ENCODE data around the gene ZG16B.

The ZG16B gene, protein sequence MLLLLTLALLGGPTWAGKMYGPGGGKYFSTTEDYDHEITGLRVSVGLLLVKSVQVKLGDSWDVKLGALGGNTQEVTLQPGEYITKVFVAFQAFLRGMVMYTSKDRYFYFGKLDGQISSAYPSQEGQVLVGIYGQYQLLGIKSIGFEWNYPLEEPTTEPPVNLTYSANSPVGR

GRCh38 chr16:2829501-2830354, at the start of gene ZG16B:
ZG16B (plus strand) TSS chr16:2830303; CDS start chr16:2830442, 139 bp downstream.
- TF ChIP-seq Cebpa-rat (IDR thresholded peaks at IDR 0.05): no peak
- peak within 1 kb of the TSS in 10 of 11 experiments; percentile 23 to 76 (median 62); a peak in 17 of 22 replicates for H3K9ac ChIP-seq
- H3K4me1 ChIP-seq: peaks cover 13 to 28% (median 18%) of the 10 kb centered on the region in 10 experiments
- no peaks in the 10 kb centered on the region for H3K27me3 ChIP-seq
- peak within 1 kb of the TSS; percentile 31 to 89 (median 60); a peak in 20 of 22 replicates for H3K27ac ChIP-seq
- H3K4me2 ChIP-seq: peak within 1 kb of the TSS; percentile 53 to 95 (median 77)
- H3K9me3 ChIP-seq (replicated peaks in 1 of 11): peaks cover 0 to 13% (median 0%) of the 10 kb centered on the region in 11 experiments; a peak in 5 of 22 replicates
- H3K36me3 ChIP-seq: peaks cover 0 to 4% (median 0%) of the 10 kb centered on the region in 11 experiments; a peak in 1 of 22 replicates
- peak within 1 kb of the TSS in 5 of 10 experiments; percentile 35 to 54 (median 49); a peak in 11 of 20 replicates for H3K4me3 ChIP-seq
- peaks cover 0 to 6% (median 0%) of the 10 kb centered on the region in 11 experiments; a peak in 1 of 22 replicates for H4K20me1 ChIP-seq

GRCh38 chr16:2782583-2783351, 47.3 kb upstream of the ZG16B start:
- H3K4me3 ChIP-seq: no peak overlapping the region
- H3K4me1 ChIP-seq: peaks cover 12 to 26% (median 18%) of the 10 kb centered on the region in 10 experiments
- H3K27ac ChIP-seq: no peak overlapping the region
- H3K4me2 ChIP-seq: no peak overlapping the region
- H3K9me3 ChIP-seq (replicated peaks in 1 of 11): no peaks in the 10 kb centered on the region
- H3K36me3 ChIP-seq: no peaks in the 10 kb centered on the region
- no peak overlapping the region for H3K9ac ChIP-seq
- peaks cover 21 to 31% (median 28%) of the 10 kb centered on the region in 11 experiments for H3K27me3 ChIP-seq
- no peak for TF ChIP-seq Cebpa-rat (IDR thresholded peaks at IDR 0.05)
- 0 out of 22 replicates have a peak, but pooled peaks cover 0 to 2% (median 0%) of the 10 kb centered on the region in 11 experiments for H4K20me1 ChIP-seq

- Histone ChIP-seq H3K27ac (no peak overlapping the region), H3K9ac (no peak overlapping the region), H3K4me3 (no peak overlapping the region), H3K4me1 (peaks cover 5 to 17% (median 11%) of the 10 kb centered on the region in 10 experiments), H3K9me3 (replicated peaks in 1 of 11) (no peaks in the 10 kb centered on the region), H3K27me3 (peaks cover 21 to 33% (median 28%) of the 10 kb centered on the region in 11 experiments), H3K36me3 (no peaks in the 10 kb centered on the region), H3K4me2 (no peak overlapping the region), H4K20me1 (0 out of 22 replicates have a peak, but pooled peaks cover 0 to 2% (median 0%) of the 10 kb centered on the region in 11 experiments)
- no peak for TF ChIP-seq Cebpa-rat (IDR thresholded peaks at IDR 0.05)
These were observed 46.3 kb upstream of the ZG16B start for GRCh38 chr16:2783581-2784357.

- Histone ChIP-seq H3K9me3 (replicated peaks in 1 of 11) (no peaks in the 10 kb centered on the region), H3K36me3 (no peaks in the 10 kb centered on the region), H3K4me1 (peaks cover 0 to 10% (median 5%) of the 10 kb centered on the region in 10 experiments; a peak in 8 of 20 replicates), H3K4me2 (peak overlapping the region in 5 of 11 experiments; percentile 16 to 44 (median 32); a peak in 6 of 22 replicates), H3K27me3 (peaks cover 21 to 33% (median 28%) of the 10 kb centered on the region in 11 experiments), H3K4me3 (no peak overlapping the region), H3K27ac (no peak overlapping the region), H3K9ac (no peak overlapping the region), H4K20me1 (0 out of 22 replicates have a peak, but pooled peaks cover 0 to 2% (median 0%) of the 10 kb centered on the region in 11 experiments)
- TF ChIP-seq Cebpa-rat (IDR thresholded peaks at IDR 0.05): no peak
These were observed 45.6 kb upstream of the ZG16B start for GRCh38 chr16:2784358-2785100.

DNA sequence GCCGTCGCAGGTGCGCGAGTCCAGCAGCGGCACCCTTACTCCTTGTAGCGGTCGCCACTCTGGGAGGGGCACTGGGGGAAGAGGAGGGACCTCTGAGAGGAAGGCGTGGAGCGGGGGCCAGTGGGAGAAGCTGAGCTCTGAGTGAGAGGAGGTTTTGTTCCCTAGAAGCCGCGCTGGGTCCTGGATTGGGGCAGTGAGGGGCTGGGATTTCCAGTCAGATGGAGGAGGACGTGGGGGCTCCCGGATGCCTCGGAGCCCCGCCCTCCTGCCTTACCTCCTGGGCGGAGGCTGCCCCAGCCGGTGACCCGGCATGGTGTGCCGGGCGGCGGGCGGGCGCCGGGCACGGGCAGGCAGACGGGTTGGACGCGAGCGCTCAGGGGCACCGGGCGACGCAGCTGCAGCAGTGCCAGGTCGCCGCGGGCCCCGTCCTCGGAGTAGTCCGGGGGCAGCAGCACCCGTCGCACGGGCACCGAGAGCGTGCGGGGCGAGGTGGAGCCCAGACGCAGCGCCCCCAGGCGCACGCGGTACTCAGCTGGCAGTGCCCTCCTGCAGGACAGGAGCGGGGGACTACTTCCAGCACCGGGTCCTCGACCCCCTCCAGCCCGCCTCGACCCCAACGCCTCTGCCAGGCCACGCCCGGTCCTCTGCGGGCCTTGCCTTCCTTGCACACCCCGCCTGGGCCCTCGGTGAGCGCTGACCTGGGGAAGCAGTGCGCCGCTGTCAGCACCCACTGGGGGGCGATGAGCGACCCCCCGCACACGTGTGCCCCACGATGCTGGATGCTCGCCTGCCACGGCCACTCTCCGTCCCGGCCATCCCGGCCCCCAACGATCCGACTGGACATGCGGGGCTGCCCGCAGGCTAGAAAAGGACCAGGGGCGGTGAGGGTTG, 44.8 kb upstream of the ZG16B start:
- H3K27me3 ChIP-seq: peaks cover 21 to 33% (median 28%) of the 10 kb centered on the region in 11 experiments
- H3K9me3 ChIP-seq (replicated peaks in 1 of 11): no peaks in the 10 kb centered on the region
- peak overlapping the region in 9 of 11 experiments; percentile 10 to 57 (median 32); a peak in 10 of 22 replicates for H3K4me2 ChIP-seq
- H3K36me3 ChIP-seq: no peaks in the 10 kb centered on the region
- no peak overlapping the region; a peak in 1 of 22 replicates for H3K9ac ChIP-seq
- H4K20me1 ChIP-seq: 0 out of 22 replicates have a peak, but pooled peaks cover 0 to 2% (median 0%) of the 10 kb centered on the region in 11 experiments
- H3K27ac ChIP-seq: no peak overlapping the region
- peaks cover 0 to 10% (median 5%) of the 10 kb centered on the region in 10 experiments; a peak in 9 of 20 replicates for H3K4me1 ChIP-seq
- no peak overlapping the region for H3K4me3 ChIP-seq
- TF ChIP-seq Cebpa-rat (IDR thresholded peaks at IDR 0.05): no peak

DNA sequence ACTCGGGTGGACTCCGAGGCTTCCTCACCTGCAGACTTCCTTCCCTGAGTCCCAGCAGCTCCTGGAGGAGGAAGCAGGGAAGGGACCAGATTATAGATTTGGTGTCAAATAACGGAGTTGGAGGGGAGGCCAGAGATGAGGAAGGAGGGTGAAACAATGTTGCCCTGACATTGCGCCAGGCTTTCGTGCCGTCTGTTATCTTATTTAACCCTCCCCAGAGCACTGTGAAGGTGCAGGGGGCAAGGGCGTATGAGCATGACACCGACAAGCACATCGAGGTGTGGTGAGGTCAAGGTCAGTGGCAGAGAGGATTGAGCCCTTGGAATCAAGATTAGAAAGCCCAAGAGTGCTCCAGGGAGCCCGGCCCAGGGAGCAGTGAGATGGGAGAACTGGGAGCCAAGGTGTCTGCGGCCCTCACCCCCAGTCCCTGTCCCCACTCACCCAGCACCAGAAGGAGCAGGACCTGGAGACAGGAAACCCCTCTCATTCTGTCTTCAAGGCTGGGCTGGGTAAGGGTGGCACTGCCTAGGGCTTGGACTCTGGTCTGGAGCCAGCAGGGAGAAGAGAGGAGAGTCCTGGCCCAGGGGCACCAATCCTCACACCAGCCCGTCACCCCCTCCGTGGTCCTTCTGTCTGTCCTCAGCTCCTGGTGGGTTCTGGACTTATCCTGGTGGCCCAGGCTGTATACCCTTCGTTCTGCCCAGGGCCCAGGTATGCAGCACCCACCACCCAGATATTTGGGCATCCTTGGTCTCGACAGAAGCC, 43.9 kb upstream of the ZG16B start:
- Histone ChIP-seq H3K36me3 (no peaks in the 10 kb centered on the region), H3K27ac (no peak overlapping the region), H3K4me1 (peaks cover 0 to 8% (median 5%) of the 10 kb centered on the region in 10 experiments; a peak in 9 of 20 replicates), H3K27me3 (peaks cover 21 to 33% (median 28%) of the 10 kb centered on the region in 11 experiments), H3K4me2 (no peak overlapping the region), H3K9ac (no peak overlapping the region), H4K20me1 (0 out of 22 replicates have a peak, but pooled peaks cover 0 to 2% (median 0%) of the 10 kb centered on the region in 11 experiments), H3K9me3 (replicated peaks in 1 of 11) (no peaks in the 10 kb centered on the region), H3K4me3 (no peak overlapping the region)
- no peak for TF ChIP-seq Cebpa-rat (IDR thresholded peaks at IDR 0.05)
